HepG2 (cell line): ENCODE data around the gene WDR82. TPM values are rescaled to one million over a fixed set of nuclear protein-coding genes. Genes with fewer than 3 reads are reported as not detected.

Experiments used
- ATAC-seq: fragments of 200-7000 bp; cut with Tn5 transposase; 3 replicates; pipeline ENCODE4 v1.9.1; 2020; ENCODE audit warnings: mild to moderate bottlenecking, moderate library complexity
- BruUV-seq: library from RNA; stranded (reverse); fragments of 400-500 nt; replicated peaks from 2 replicates; lab custom pipeline; 2021; lab: Mats Ljungman, UMichigan
- CTCF ChIA-PET: fragments of 300-600 bp; formaldehyde crosslinking; extraction: SDS; loops from one replicate; lab custom pipeline; 2021; ENCODE audit warnings: low total read pairs, inconsistent platforms, low intra/inter-chr PET ratio; lab: Yijun Ruan, JAX
- POLR2A ChIA-PET: fragments of 350-600 bp; sonication (Branson Sonifier 250); formaldehyde crosslinking; loops from one replicate; lab custom pipeline; 2020; ENCODE audit warnings: antibody characterized with exemption, inconsistent platforms; lab: Yijun Ruan, JAX
- DNase-seq: peaks from one replicate; pipeline ENCODE4 v3.0.0-alpha.2; 2015; ENCODE audit warnings: low spot score
- FAIRE-seq: peaks from 3 replicates; lab custom pipeline; 2011; peaks lifted over from hg19 to GRCh38; lab: Jason Lieb, UNC
- H2AFZ ChIP-seq: one replicate; pipeline ENCODE4 v1.6.1; 2011; ENCODE audit warnings: low read length, inconsistent platforms
- H3K27ac ChIP-seq: fragments of 300-600 bp; 3 replicates; pipeline ENCODE4 v1.8.0; 2011; ENCODE audit warnings: mixed run types, mild to moderate bottlenecking, mixed read lengths, low read length, inconsistent platforms; ENCODE audit not compliant: insufficient read depth; ENCODE audit errors: extremely low read length
- H3K27me3 ChIP-seq, 2 experiments: fragments of 200-600 bp in 1 of 2; 2 replicates in 1 of 2; 3 replicates in 1 of 2; pipeline versions ENCODE4 v1.6.0 to v1.8.0; 2011; ENCODE audit warnings: low read length in 2 of 2, mild to moderate bottlenecking in 2 of 2, moderate library complexity in 2 of 2, inconsistent platforms in 1 of 2; ENCODE audit not compliant: insufficient read depth in 2 of 2, control insufficient read depth in 1 of 2
- H3K36me3 ChIP-seq, 2 experiments: fragments of 200-600 bp in 1 of 2; replicated peaks in 1 of 2; 2 replicates in 1 of 2; 3 replicates in 1 of 2; pipeline versions ENCODE4 v1.5.1 to v1.8.0; 2011; ENCODE audit warnings: low read length in 2 of 2, inconsistent platforms in 1 of 2; ENCODE audit not compliant: insufficient read depth in 2 of 2, control insufficient read depth in 1 of 2
- H3K4me1 ChIP-seq: 2 replicates; pipeline ENCODE4 v1.5.1; 2012; ENCODE audit warnings: low read length, inconsistent platforms; ENCODE audit not compliant: insufficient read depth
- H3K4me2 ChIP-seq: 2 replicates; pipeline ENCODE4 v1.6.0; 2011; ENCODE audit warnings: low read depth, low read length, inconsistent platforms
- H3K4me3 ChIP-seq, 3 experiments: fragments of 200-600 bp in 1 of 3; sonication (generic), shearing (Covaris generic) in 1 of 3; replicated peaks in 1 of 3; 2 replicates each; pipeline ENCODE4 v1.5.1; 2011 to 2016; ENCODE audit warnings: low read length in 3 of 3, inconsistent platforms in 2 of 3, low read depth in 2 of 3, mild to moderate bottlenecking in 2 of 3, control low read depth in 1 of 3, mixed read lengths in 1 of 3; ENCODE audit not compliant: insufficient read depth in 1 of 3
- H3K79me2 ChIP-seq: one replicate; pipeline ENCODE4 v1.6.1; 2011; ENCODE audit warnings: low read length, inconsistent platforms; ENCODE audit not compliant: insufficient read depth
- H3K9ac ChIP-seq: 2 replicates; pipeline ENCODE4 v1.6.0; 2011; ENCODE audit warnings: mild to moderate bottlenecking, low read depth, low read length, inconsistent platforms; ENCODE audit not compliant: insufficient read depth
- H3K9me3 ChIP-seq: 2 replicates; pipeline ENCODE4 v1.5.1; 2012; ENCODE audit warnings: mild to moderate bottlenecking, low read length
- H4K20me1 ChIP-seq: 2 replicates; pipeline ENCODE4 v1.6.0; 2011; ENCODE audit warnings: inconsistent platforms, mild to moderate bottlenecking, low read length, moderate library complexity; ENCODE audit not compliant: insufficient read depth
- ATF7 ChIP-seq, 2 experiments: fragments of 450-650 bp in 1 of 2; sonication (generic) in 1 of 2; formaldehyde crosslinking in 1 of 2; IDR thresholded peaks; 2 replicates each; pipeline versions ENCODE4 v1.4.0 to v1.6.1; 2016 to 2020; ENCODE audit warnings: antibody characterized with exemption in 1 of 2, mild to moderate bottlenecking in 1 of 2, missing genetic modification reagents in 1 of 2
- BCL6 ChIP-seq: IDR thresholded peaks from 2 replicates; pipeline ENCODE4 v1.6.1; 2016; ENCODE audit warnings: missing genetic modification reagents, missing compliant biosample characterization
- ETV5 ChIP-seq: IDR thresholded peaks from 2 replicates; pipeline ENCODE4 v1.6.1; 2018; ENCODE audit warnings: missing biosample characterization, missing genetic modification reagents, inconsistent platforms, borderline replicate concordance
- GATAD2A ChIP-seq: IDR thresholded peaks from 2 replicates; pipeline ENCODE4 v1.6.1; 2016
- HIC2 ChIP-seq: sonication (generic); formaldehyde crosslinking; IDR thresholded peaks from 2 replicates; pipeline ENCODE4 v1.9.0; 2022; ENCODE audit warnings: low read depth, missing genetic modification reagents
- NONO ChIP-seq, 2 experiments: fragments of 450-650 bp in 1 of 2; sonication (generic) in 1 of 2; formaldehyde crosslinking in 1 of 2; IDR thresholded peaks in 1 of 2; conservative IDR thresholded peaks in 1 of 2; 2 replicates each; pipeline versions ENCODE4 v1.6.1 to v1.8.0; 2017 to 2022; ENCODE audit warnings: mild to moderate bottlenecking in 1 of 2, missing genetic modification reagents in 1 of 2, moderate library complexity in 1 of 2
- SCMH1 ChIP-seq: sonication (generic); formaldehyde crosslinking; IDR thresholded peaks from 2 replicates; pipeline ENCODE4 v1.9.0; 2021; ENCODE audit warnings: missing genetic modification reagents, mild to moderate bottlenecking, borderline replicate concordance
- SKI ChIP-seq: fragments of 450-650 bp; IDR thresholded peaks from one replicate; pipeline ENCODE4 v1.6.1; 2018; ENCODE audit warnings: mild to moderate bottlenecking; ENCODE audit not compliant: partially characterized antibody
- SKIL ChIP-seq: sonication (generic); formaldehyde crosslinking; IDR thresholded peaks from 2 replicates; pipeline ENCODE4 v1.8.0; 2022; ENCODE audit warnings: missing genetic modification reagents, mild to moderate bottlenecking, moderate library complexity, borderline replicate concordance
- SMAD3 ChIP-seq: sonication (generic); formaldehyde crosslinking; IDR thresholded peaks from 2 replicates; pipeline ENCODE4 v1.4.0; 2020; ENCODE audit warnings: missing genetic modification reagents
- STAG1 ChIP-seq: sonication (generic); formaldehyde crosslinking; IDR thresholded peaks from 2 replicates; pipeline ENCODE4 v1.4.0; 2020; ENCODE audit warnings: missing genetic modification reagents
- TEAD3 ChIP-seq: optimal IDR thresholded peaks from 2 replicates; pipeline ENCODE3; 2016; ENCODE audit warnings: borderline replicate concordance
- ZFP37 ChIP-seq: sonication (generic); formaldehyde crosslinking; IDR thresholded peaks from 2 replicates; pipeline ENCODE4 v1.4.0; 2020; ENCODE audit warnings: missing genetic modification reagents, borderline replicate concordance
- ZFP91 ChIP-seq: sonication (generic); formaldehyde crosslinking; IDR thresholded peaks from 2 replicates; pipeline ENCODE4 v1.9.0; 2022; ENCODE audit warnings: missing genetic modification reagents, mild to moderate bottlenecking, borderline replicate concordance
- ZNF263 ChIP-seq: sonication (generic); formaldehyde crosslinking; IDR thresholded peaks from 2 replicates; pipeline ENCODE4 v1.4.0; 2020; ENCODE audit warnings: missing genetic modification reagents
- ZNF460 ChIP-seq: sonication (generic); formaldehyde crosslinking; IDR thresholded peaks from 2 replicates; pipeline ENCODE4 v1.5.1; 2020; ENCODE audit warnings: missing genetic modification reagents, mild to moderate bottlenecking, borderline replicate concordance
- WGBS: methylation state at CpG from one replicate; pipeline ENCODE4 v1.1.6; 2017; ENCODE audit warnings: low lambda C conversion rate; 5-methylcytosine and 5-hydroxymethylcytosine counted together
- in situ Hi-C: cut with HindIII; loops from 2 replicates; pipeline ENCODE4 v1.10.0; 2017; ENCODE audit warnings: low pct_unique_long_range_greater_than_20kb; ENCODE audit not compliant: extremely low pct_ligation_motif_present
- intact Hi-C: fragments of 100-400 bp; cut with micrococcal nuclease; formaldehyde crosslinking; loops from one replicate; pipeline ENCODE4 v1.10.0; 2022; ENCODE audit not compliant: unreplicated experiment
- polyA plus RNA-seq, 8 experiments: library from polyadenylated mRNA; depleted of rRNA in 3 of 8; stranded (reverse) in 7 of 8; unstranded in 1 of 8; fragments of >200 nt; fragmentation: Illumina TruSeq in 4 of 8; extraction: Trizol in 4 of 8; gene quantifications; 2 replicates each; pipeline versions ENCODE4 v1.2.1 to v1.2.3, GENCODE V29; 2011 to 2016; ENCODE audit warnings: low read depth in 4 of 8, missing spikeins in 1 of 8, mixed read lengths in 1 of 8; ENCODE audit not compliant: insufficient read depth in 1 of 8
- total RNA-seq, 5 experiments: library from RNA; depleted of rRNA; stranded (reverse); fragments of >200 nt; fragmentation: Illumina TruSeq; extraction: Trizol; gene quantifications; 2 replicates each; pipeline ENCODE4 v1.2.3, GENCODE V29; 2016; ENCODE audit warnings: low read depth in 1 of 5

The WDR82 gene
- total and polyA plus RNA-seq, 2 of the 13 experiments (the other 11 are each of a cell fraction or from before 2014, with no cell fraction given) = 39.1 to 59.5 TPM

- no peak for TF ChIP-seq ZFP37 (CRISPR knock-in tag)
- no peak for TF ChIP-seq ZNF460
- TF ChIP-seq, all 625 proteins: peak for 0
Measured at GRCh38 chr3:52324676-52325075, 46.2 kb upstream of the WDR82 start (continued).

GRCh38 chr3:52323526-52324295 is 45.3 kb upstream of the WDR82 start:
- Histone ChIP-seq H3K9ac (no peak overlapping the region), H3K4me2 (peak overlapping the region; percentile 34), H4K20me1 (no peaks in the 10 kb centered on the region), H3K79me2 (no peaks in the 10 kb centered on the region), H3K27ac (no peak overlapping the region), H2AFZ (no peak overlapping the region), H3K4me1 (peaks cover 42% of the 10 kb centered on the region), H3K9me3 (no peaks in the 10 kb centered on the region), H3K36me3 (no peaks in the 10 kb centered on the region), H3K27me3 (no peaks in the 10 kb centered on the region), H3K4me3 (no peak overlapping the region)
- in situ Hi-C loops (no loop called here), intact Hi-C loops (no loop called here)
- ChIA-PET POLR2A (interaction anchor here (0.7 to 2.3 kb wide), 8 partner anchors 23 to 45 kb away, joined by 3 to 7 read pairs (median 5); partner anchors contain the start of genes GLYCTK and WDR82), CTCF (no interaction called here)
- peak; percentile 37 for DNase-seq
- FAIRE-seq = peak; percentile 71
- ATAC-seq = peak; percentile 63
- no TSS peak for BruUV-seq
- 30% methylated on average over 2 of the region's 11 CpGs for WGBS
- TF ChIP-seq GATAD2A (CRISPR knock-in tag) (0 out of 2 replicates have a peak, but pooled peaks have one; percentile 24), TEAD3 (CRISPR knock-in tag) (peak; percentile 46), SMAD3 (CRISPR knock-in tag) (no peak), ZFP91 (0 out of 2 replicates have a peak, but pooled peaks have one; percentile 28), SCMH1 (CRISPR knock-in tag) (no peak), SKIL (CRISPR knock-in tag) (peak; percentile 56; the same call in 1 of the 2 replicates), ETV5 (peak; percentile 63; the same call in 1 of the 2 replicates), SKI (peak; percentile 25), STAG1 (peak; percentile 40), BCL6 (peak; percentile 46; the same call in 1 of the 2 replicates), HIC2 (CRISPR knock-in tag) (peak; percentile 48; the same call in 1 of the 2 replicates), ATF7 (IDR thresholded peaks at IDR 0.05) (no peak), ATF7 (CRISPR knock-in tag; IDR thresholded peaks at IDR 0.05) (no peak), NONO (IDR thresholded peaks at IDR 0.05) (no peak), NONO (CRISPR knock-in tag; conservative IDR thresholded peaks at IDR 0.05) (no peak), ZNF263 (CRISPR knock-in tag) (peak; percentile 95)
